Neural cell (in vitro differentiated cells): ENCODE results near the gene EPN1. TPM values are rescaled to one million over a fixed set of nuclear protein-coding genes. Genes with fewer than 3 reads are reported as not detected.

Experiments
- H2AFZ ChIP-seq: fragments of 200-600, 300-800 bp; sonication (generic), shearing (Covaris generic); 2 replicates; pipeline ENCODE4 v1.6.0; 2014; ENCODE audit warnings: low read depth, mild to moderate bottlenecking, antibody characterized with exemption, low read length, moderate library complexity
- H3F3A ChIP-seq: fragments of 200-600 bp; shearing (Covaris generic); 2 replicates; pipeline ENCODE4 v1.6.1; 2016; ENCODE audit warnings: mild to moderate bottlenecking, moderate library complexity, mixed read lengths, antibody characterized with exemption, low read length; ENCODE audit not compliant: insufficient read depth, poor library complexity, severe bottlenecking
- H3K27ac ChIP-seq: fragments of 200-600, 300-800 bp; sonication (generic), shearing (Covaris generic); 2 replicates; pipeline ENCODE4 v1.5.1; 2014; ENCODE audit warnings: mild to moderate bottlenecking, low read length, moderate library complexity
- H3K27me3 ChIP-seq: fragments of 300-800, 200-600 bp; sonication (generic), shearing (Covaris generic); 2 replicates; pipeline ENCODE4 v1.6.0; 2014; ENCODE audit warnings: mild to moderate bottlenecking, low read depth, low read length, moderate library complexity; ENCODE audit not compliant: insufficient read depth
- H3K36me3 ChIP-seq: fragments of 300-800, 200-600 bp; sonication (generic), shearing (Covaris generic); 2 replicates; pipeline ENCODE4 v1.5.1; 2014; ENCODE audit warnings: mild to moderate bottlenecking, antibody characterized with exemption, low read length, moderate library complexity; ENCODE audit not compliant: insufficient read depth
- H3K4me2 ChIP-seq: fragments of 300-800, 200-600 bp; sonication (generic), shearing (Covaris generic); 2 replicates; pipeline ENCODE4 v1.6.0; 2014; ENCODE audit warnings: mild to moderate bottlenecking, low read length
- H3K4me3 ChIP-seq: fragments of 300-800, 200-600 bp; sonication (generic), shearing (Covaris generic); 2 replicates; pipeline ENCODE4 v1.5.1; 2014; ENCODE audit warnings: mild to moderate bottlenecking, low read length, moderate library complexity
- H3K79me2 ChIP-seq: fragments of 200-600 bp; shearing (Covaris generic); replicated peaks from 2 replicates; pipeline ENCODE4 v1.6.0; 2014; ENCODE audit warnings: mild to moderate bottlenecking, low read length, moderate library complexity; ENCODE audit not compliant: insufficient read depth
- H3K9ac ChIP-seq: fragments of 300-800, 200-600 bp; sonication (generic), shearing (Covaris generic); 2 replicates; pipeline ENCODE4 v1.6.1; 2016; ENCODE audit warnings: mild to moderate bottlenecking, low read length, mixed read lengths
- H3K9me2 ChIP-seq: fragments of 200-600 bp; shearing (Covaris generic); 2 replicates; pipeline ENCODE4 v1.6.1; 2016; ENCODE audit warnings: mild to moderate bottlenecking, low read length, mixed read lengths; ENCODE audit not compliant: insufficient read depth
- H3K9me3 ChIP-seq: fragments of 200-600, 300-800 bp; sonication (generic), shearing (Covaris generic); 2 replicates; pipeline ENCODE4 v1.6.1; 2016; ENCODE audit warnings: mild to moderate bottlenecking, mixed run types, low read length, moderate library complexity, mixed read lengths
- H4K20me1 ChIP-seq: fragments of 200-600 bp; shearing (Covaris generic); 2 replicates; pipeline ENCODE4 v1.6.1; 2016; ENCODE audit warnings: mild to moderate bottlenecking, mixed run types; ENCODE audit not compliant: insufficient read depth
- CTCF ChIP-seq: fragments of 450-650 bp; IDR thresholded peaks from 2 replicates; pipeline ENCODE4 v1.5.1; 2014; ENCODE audit warnings: antibody characterized with exemption, mild to moderate bottlenecking, moderate library complexity; ENCODE audit not compliant: poor library complexity, severe bottlenecking
- EP300 ChIP-seq: fragments of 450-650 bp; conservative IDR thresholded peaks from 2 replicates; pipeline ENCODE4 v1.6.1; 2014; ENCODE audit warnings: antibody characterized with exemption, mild to moderate bottlenecking, moderate library complexity; ENCODE audit not compliant: poor library complexity, severe bottlenecking
- EZH2 ChIP-seq: fragments of 200-600, 300-800 bp; shearing (Covaris generic), sonication (generic); IDR thresholded peaks from 2 replicates; pipeline ENCODE4 v1.6.1; 2014; ENCODE audit warnings: antibody characterized with exemption, low read length, borderline replicate concordance, mild to moderate bottlenecking; ENCODE audit not compliant: insufficient read depth, poor library complexity, severe bottlenecking
- MXI1 ChIP-seq: fragments of 450-650 bp; conservative IDR thresholded peaks from 2 replicates; pipeline ENCODE4 v1.6.1; 2014; ENCODE audit warnings: antibody characterized with exemption, mild to moderate bottlenecking; ENCODE audit not compliant: poor library complexity, severe bottlenecking
- POLR2AphosphoS5 ChIP-seq: IDR thresholded peaks from 2 replicates; pipeline ENCODE4 v1.6.1; 2012
- RAD21 ChIP-seq: fragments of 450-650 bp; conservative IDR thresholded peaks from 2 replicates; pipeline ENCODE4 v1.6.1; 2014; ENCODE audit warnings: antibody characterized with exemption, mild to moderate bottlenecking, moderate library complexity
- REST ChIP-seq: IDR thresholded peaks from 2 replicates; pipeline ENCODE4 v1.6.1; 2012; ENCODE audit warnings: borderline replicate concordance
- SMC3 ChIP-seq: fragments of 450-650 bp; conservative IDR thresholded peaks from 2 replicates; pipeline ENCODE4 v1.6.1; 2014; ENCODE audit warnings: antibody characterized with exemption, mild to moderate bottlenecking, moderate library complexity; ENCODE audit not compliant: poor library complexity
- TAF1 ChIP-seq: IDR thresholded peaks from 2 replicates; pipeline ENCODE4 v1.6.1; 2012; ENCODE audit warnings: low read depth
- polyA plus RNA-seq: library from polyadenylated mRNA; depleted of rRNA; stranded (reverse); fragments of >200 nt; gene quantifications from 2 replicates; pipeline ENCODE4 v1.2.3, GENCODE V29; 2014

EPN1 gene
- polyA plus RNA-seq, 1 donor from 2014 or later: 21.0 TPM

GRCh38 chr19:55681131-55682092, 6.4 kb downstream of the EPN1 start:
- H3K4me2 ChIP-seq: no peak overlapping the region
- H4K20me1 ChIP-seq: no peaks in the 10 kb centered on the region
- H3K4me3 ChIP-seq: no peak overlapping the region
- no peaks in the 10 kb centered on the region for H3K9me2 ChIP-seq
- no peaks in the 10 kb centered on the region for H3K27me3 ChIP-seq
- no peak for TF ChIP-seq SMC3
- TF ChIP-seq RAD21: no peak
- no peak for TF ChIP-seq TAF1
- H2AFZ ChIP-seq: no peak overlapping the region
- no peak overlapping the region for H3K27ac ChIP-seq
- H3K79me2 ChIP-seq: peaks cover 40% of the 10 kb centered on the region
- H3K9ac ChIP-seq: no peak overlapping the region
- H3K36me3 ChIP-seq: peaks cover 8% of the 10 kb centered on the region
- no peaks in the 10 kb centered on the region for H3K9me3 ChIP-seq
- no peaks in the 10 kb centered on the region for H3F3A ChIP-seq

DNA sequence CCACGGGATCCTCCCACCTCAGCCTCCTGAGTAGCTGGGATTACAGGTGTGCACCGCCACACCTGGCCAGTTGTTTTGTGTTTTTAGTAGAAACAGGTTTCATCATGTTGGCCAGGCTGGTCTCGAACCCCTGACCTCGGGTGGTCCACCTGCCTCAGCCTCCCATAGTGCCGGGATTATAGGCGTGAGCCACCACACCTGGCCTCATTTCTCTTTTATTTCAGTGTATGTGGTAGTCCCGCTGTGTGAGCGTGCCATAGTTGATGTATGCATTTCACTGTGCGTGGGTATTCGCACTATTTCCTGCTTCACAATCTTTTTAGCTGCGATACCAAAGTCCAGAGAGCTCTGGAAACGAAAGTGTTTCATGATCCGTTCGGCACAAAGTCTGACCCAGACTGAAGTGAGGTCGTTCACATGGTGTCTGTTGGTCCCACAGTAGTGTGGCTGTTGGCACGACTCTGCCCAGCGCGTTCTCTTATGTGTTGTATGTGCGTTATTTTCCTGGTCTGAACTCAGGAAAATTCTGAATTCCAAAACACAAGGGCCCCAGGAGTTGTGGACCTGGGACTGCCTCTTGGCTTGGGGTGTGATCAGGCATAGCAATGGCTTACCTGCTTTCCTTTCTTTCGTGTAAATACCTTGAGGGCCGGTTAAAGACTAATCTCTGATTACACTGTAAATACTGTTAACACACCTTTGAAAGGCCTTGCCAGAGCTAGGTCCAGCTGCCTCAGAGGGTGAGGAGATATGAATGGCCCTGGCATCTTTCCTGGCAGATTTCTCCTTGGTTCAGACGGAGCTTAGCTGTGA, 8.6 kb downstream of the EPN1 start:
- Histone ChIP-seq H2AFZ (no peak overlapping the region), H3K36me3 (peaks cover 8% of the 10 kb centered on the region), H3K4me3 (no peak overlapping the region), H3K9me3 (no peaks in the 10 kb centered on the region), H3K4me2 (no peak overlapping the region), H3K27me3 (no peaks in the 10 kb centered on the region), H3K9me2 (no peaks in the 10 kb centered on the region), H3K9ac (no peak overlapping the region), H4K20me1 (no peaks in the 10 kb centered on the region), H3K27ac (no peak overlapping the region), H3F3A (no peaks in the 10 kb centered on the region), H3K79me2 (peaks cover 19% of the 10 kb centered on the region)
- no peak for TF ChIP-seq RAD21
- no peak for TF ChIP-seq TAF1
- TF ChIP-seq POLR2AphosphoS5: no peak
- no peak for TF ChIP-seq MXI1
- TF ChIP-seq SMC3: no peak
- no peak for TF ChIP-seq EZH2
- no peak for TF ChIP-seq REST
- no peak for TF ChIP-seq EP300
- TF ChIP-seq CTCF: no peak
